ENCODE measurements around the gene ATP6V1B1. TPM values are rescaled to one million over a fixed set of nuclear protein-coding genes. Genes with fewer than 3 reads are reported as not detected.

Gene ATP6V1B1
- total RNA-seq, 2 donors from 2014 or later = not detected

DNA sequence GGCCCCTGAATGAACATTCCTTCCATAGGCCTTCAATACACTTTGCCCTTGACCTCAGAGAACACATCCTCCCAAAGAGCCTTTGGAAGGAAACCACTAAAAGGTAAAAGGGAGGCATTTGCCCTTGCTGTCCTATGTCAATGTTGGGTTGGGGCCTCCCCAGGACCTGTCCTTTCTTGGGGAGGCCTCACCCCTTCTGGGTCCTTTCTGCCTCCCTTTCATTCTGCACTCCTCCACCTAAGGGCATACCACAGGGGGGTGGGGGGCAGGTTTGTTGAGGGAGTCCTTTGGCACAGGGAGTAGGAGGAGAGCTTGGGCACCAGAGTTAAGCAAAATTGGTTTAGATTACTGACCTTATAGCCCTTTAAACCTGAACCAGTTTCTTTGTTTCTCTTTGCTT, 32.5 kb upstream of the ATP6V1B1 start:
- peaks cover 100% of the 10 kb centered on the region for H3K27me3 ChIP-seq (ENCODE audit: control insufficient read depth, insufficient read depth, low read length, poor library complexity, severe bottlenecking)
- H3K9ac ChIP-seq (ENCODE audit: extremely low read depth, low read length, poor library complexity, severe bottlenecking) = no peak overlapping the region
- no peak for DNase-seq
- H3K4me3 ChIP-seq (ENCODE audit: low read length) = no peak overlapping the region
- no peak overlapping the region for H3K27ac ChIP-seq (ENCODE audit: low read depth, low read length)
- Mint-ChIP-seq H3K4me1 (peaks cover 24% of the 10 kb centered on the region), H3K4me3 (no peak overlapping the region), H3K27me3 (ENCODE audit: insufficient read depth) (peaks cover 99% of the 10 kb centered on the region), H3K36me3 (ENCODE audit: low read depth) (no peaks in the 10 kb centered on the region), H3K27ac (no peak overlapping the region), H3K9me3 (no peaks in the 10 kb centered on the region)
- H3K36me3 ChIP-seq (ENCODE audit: control insufficient read depth, insufficient read depth, low read length) = no peaks in the 10 kb centered on the region
- H3K4me1 ChIP-seq (ENCODE audit: control insufficient read depth, insufficient read depth, low read length) = no peaks in the 10 kb centered on the region
- H3K9me3 ChIP-seq (ENCODE audit: control insufficient read depth, low read length) = no peaks in the 10 kb centered on the region
- TF ChIP-seq, protein P1, sequence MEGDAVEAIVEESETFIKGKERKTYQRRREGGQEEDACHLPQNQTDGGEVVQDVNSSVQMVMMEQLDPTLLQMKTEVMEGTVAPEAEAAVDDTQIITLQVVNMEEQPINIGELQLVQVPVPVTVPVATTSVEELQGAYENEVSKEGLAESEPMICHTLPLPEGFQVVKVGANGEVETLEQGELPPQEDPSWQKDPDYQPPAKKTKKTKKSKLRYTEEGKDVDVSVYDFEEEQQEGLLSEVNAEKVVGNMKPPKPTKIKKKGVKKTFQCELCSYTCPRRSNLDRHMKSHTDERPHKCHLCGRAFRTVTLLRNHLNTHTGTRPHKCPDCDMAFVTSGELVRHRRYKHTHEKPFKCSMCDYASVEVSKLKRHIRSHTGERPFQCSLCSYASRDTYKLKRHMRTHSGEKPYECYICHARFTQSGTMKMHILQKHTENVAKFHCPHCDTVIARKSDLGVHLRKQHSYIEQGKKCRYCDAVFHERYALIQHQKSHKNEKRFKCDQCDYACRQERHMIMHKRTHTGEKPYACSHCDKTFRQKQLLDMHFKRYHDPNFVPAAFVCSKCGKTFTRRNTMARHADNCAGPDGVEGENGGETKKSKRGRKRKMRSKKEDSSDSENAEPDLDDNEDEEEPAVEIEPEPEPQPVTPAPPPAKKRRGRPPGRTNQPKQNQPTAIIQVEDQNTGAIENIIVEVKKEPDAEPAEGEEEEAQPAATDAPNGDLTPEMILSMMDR (conservative IDR thresholded peaks at IDR 0.05) = no peak

DNA sequence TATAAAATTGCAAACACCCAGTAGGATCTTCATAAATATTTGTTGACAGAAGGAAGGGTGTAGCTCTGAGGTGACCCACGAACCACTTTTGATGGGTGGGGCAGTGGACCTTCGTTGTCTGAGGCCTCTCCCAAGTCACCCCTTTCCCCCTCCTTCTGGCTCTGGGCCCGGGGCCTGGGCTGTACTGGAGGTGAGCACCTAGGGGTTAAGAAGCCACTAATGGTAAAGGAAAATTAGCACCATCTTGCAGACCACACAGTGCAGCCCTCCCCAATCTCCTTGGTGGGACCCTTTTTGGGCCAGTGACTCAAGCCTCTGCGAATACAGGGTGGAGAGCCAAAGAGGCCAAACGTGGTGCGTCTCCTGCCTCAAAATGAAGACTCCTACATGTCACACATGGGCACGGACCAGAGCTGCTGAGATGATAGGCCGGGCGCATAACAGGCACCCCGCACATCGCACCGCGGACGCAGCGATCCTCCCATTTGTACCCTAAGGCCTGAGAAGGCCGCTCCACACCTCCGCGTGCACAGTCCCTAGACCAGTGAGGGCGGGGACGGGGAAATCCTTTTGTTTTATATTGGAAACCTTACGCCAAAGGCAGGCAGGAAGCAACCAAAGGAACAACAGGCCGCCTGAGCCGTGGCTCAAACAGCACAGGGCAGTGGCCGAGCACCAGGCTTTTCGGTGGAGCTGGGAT, 31.9 kb upstream of the ATP6V1B1 start:
- Histone ChIP-seq H3K9me3 (ENCODE audit: control insufficient read depth, low read length) (no peaks in the 10 kb centered on the region), H3K4me3 (ENCODE audit: low read length) (no peak overlapping the region), H3K36me3 (ENCODE audit: control insufficient read depth, insufficient read depth, low read length) (no peaks in the 10 kb centered on the region), H3K4me1 (ENCODE audit: control insufficient read depth, insufficient read depth, low read length) (no peaks in the 10 kb centered on the region), H3K27me3 (ENCODE audit: control insufficient read depth, insufficient read depth, low read length, poor library complexity, severe bottlenecking) (peaks cover 100% of the 10 kb centered on the region), H3K27ac (ENCODE audit: low read depth, low read length) (no peak overlapping the region), H3K9ac (ENCODE audit: extremely low read depth, low read length, poor library complexity, severe bottlenecking) (no peak overlapping the region)
- Mint-ChIP-seq H3K27ac (no peak overlapping the region), H3K9me3 (no peaks in the 10 kb centered on the region), H3K27me3 (ENCODE audit: insufficient read depth) (peaks cover 99% of the 10 kb centered on the region), H3K4me3 (no peak overlapping the region), H3K4me1 (peaks cover 20% of the 10 kb centered on the region), H3K36me3 (ENCODE audit: low read depth) (no peaks in the 10 kb centered on the region)
- TF ChIP-seq, protein P1 (conservative IDR thresholded peaks at IDR 0.05) = no peak
- WGBS, 2 experiments (ENCODE audit: insufficient coverage in 1 of 2, insufficient read length in 1 of 2) = 13 to 16% methylated on average over 21 to 25 of the region's 25 CpGs
- DNase-seq = peak; percentile 68

DNA sequence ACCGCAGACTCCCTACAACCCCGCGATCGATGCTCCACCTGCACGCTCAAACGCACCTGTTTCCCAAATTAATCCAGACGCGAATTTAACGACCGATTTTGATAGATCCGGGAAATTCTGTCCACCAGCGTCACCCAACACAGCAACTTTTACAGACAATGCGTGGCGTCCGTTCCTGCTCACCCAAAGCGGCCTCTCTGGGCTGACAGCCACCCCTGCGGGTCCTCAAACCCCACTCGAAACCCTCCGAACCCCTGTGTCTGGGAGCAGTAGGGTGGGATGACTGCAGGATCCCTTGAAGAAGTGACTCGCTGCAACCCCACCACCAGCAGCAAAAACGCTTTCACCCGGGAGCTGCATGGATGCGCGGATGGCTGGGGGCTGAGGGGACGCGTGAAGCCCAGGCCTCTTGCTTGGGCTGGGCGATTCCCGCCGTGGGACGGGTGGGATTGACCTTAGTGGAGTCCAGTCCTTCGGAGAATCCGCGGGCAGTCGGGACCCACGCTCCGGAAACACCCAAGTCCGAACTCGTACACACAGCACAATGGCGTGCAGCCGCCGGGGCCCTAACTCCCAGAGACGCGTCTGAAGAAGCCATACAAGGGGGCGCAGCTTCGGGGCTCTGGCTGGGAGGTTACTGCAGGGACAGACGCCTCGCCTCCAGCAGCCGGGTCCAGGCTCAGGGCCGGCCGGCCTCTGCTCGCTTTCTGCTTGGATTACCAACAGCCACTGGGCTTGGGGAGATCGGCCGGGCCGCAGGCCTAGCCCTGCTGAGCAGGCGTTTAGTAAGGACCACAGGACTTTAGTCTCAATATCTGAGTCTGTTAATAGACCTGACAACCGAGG, 31.1 kb upstream of the ATP6V1B1 start:
- H3K27ac Mint-ChIP-seq = no peak overlapping the region
- H3K36me3 ChIP-seq (ENCODE audit: control insufficient read depth, insufficient read depth, low read length) = no peaks in the 10 kb centered on the region
- no peaks in the 10 kb centered on the region for H3K9me3 Mint-ChIP-seq
- H3K4me1 ChIP-seq (ENCODE audit: control insufficient read depth, insufficient read depth, low read length) = no peaks in the 10 kb centered on the region
- no peak overlapping the region for H3K27ac ChIP-seq (ENCODE audit: low read depth, low read length)
- H3K4me3 ChIP-seq (ENCODE audit: low read length) = no peak overlapping the region
- TF ChIP-seq, protein P1 (conservative IDR thresholded peaks at IDR 0.05) = no peak
- H3K4me1 Mint-ChIP-seq = peaks cover 14% of the 10 kb centered on the region
- WGBS, 2 experiments (ENCODE audit: insufficient coverage in 1 of 2, insufficient read length in 1 of 2) = 9 to 10% methylated on average over 32 to 56 of the region's 56 CpGs
- H3K27me3 ChIP-seq (ENCODE audit: control insufficient read depth, insufficient read depth, low read length, poor library complexity, severe bottlenecking) = peaks cover 100% of the 10 kb centered on the region
- no peaks in the 10 kb centered on the region for H3K36me3 Mint-ChIP-seq (ENCODE audit: low read depth)
- peaks cover 97% of the 10 kb centered on the region for H3K27me3 Mint-ChIP-seq (ENCODE audit: insufficient read depth)
- no peaks in the 10 kb centered on the region for H3K9me3 ChIP-seq (ENCODE audit: control insufficient read depth, low read length)
- DNase-seq = peak; percentile 81
- no peak overlapping the region for H3K4me3 Mint-ChIP-seq
- no peak overlapping the region for H3K9ac ChIP-seq (ENCODE audit: extremely low read depth, low read length, poor library complexity, severe bottlenecking)
